ENCODE data around the gene EPHA1. TPM values are rescaled to one million over a fixed set of nuclear protein-coding genes. Genes with fewer than 3 reads are reported as not detected.

EPHA1 gene
- total and polyA plus RNA-seq, 2 experiments from 2014 or later = 60.7 to 154 TPM

DNA sequence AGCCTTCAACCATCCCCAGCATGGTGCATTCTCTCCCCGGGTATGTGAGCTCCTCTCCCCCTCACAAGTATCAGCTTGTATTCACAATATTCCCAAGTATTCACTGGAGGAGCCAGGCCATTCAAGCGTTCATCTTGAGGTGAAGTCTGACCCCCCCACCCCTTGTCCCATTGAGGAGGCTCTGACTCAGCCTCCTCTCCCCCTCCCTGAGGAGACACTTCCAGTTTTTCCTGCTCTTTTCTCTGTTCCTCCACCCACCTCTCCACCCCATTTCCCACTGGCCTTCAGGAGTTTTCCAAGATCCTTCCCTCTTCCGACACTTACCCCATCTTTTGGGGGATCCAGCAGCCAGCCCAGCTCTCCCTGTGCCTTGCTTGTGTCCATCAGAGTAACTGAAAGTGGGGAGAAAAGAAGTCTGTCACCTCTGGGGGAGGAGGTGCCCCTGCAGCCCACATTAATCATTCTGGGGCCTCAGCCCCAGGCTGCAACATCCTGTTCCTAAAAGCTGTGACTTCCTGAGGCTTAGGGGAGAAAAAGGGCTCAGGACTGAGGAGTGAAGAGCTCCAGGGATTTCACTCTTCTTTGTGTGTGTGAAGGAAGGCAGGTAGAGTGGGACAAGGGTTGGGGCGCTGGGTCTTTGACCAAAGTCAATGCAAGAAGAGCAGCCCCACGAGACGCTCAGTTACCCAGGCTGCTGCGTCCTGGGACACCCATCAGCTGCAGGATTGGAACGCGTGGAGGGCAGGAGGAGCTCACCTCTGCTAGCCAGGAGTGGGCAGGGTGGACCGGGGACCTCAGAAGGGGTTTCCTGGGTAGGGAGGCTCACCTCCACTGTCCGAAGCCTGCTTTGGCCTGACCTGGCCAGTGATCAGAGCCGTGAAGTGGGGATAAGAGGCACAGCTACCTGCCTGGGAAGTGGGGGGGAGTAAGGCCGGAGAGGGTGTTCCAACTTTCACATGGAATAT, 1.1 kb downstream of the EPHA1 start:
- peak overlapping the region; percentile 97 for H3K4me2 ChIP-seq
- H3K27me3 ChIP-seq (ENCODE audit: insufficient read depth) = no peaks in the 10 kb centered on the region
- H4K20me1 ChIP-seq (replicated peaks; ENCODE audit: insufficient read depth) = peaks cover 2% of the 10 kb centered on the region; the same call in 1 of the 2 replicates
- Mint-ChIP-seq H3K36me3 (ENCODE audit: low read depth) (peaks cover 44% of the 10 kb centered on the region), H3K4me3 (peak overlapping the region; percentile 95), H3K9me3 (no peaks in the 10 kb centered on the region; the same call in 2 of the 3 replicates), H3K27me3 (ENCODE audit: insufficient read depth, low read depth, poor library complexity) (peaks cover 34% of the 10 kb centered on the region), H3K4me1 (peaks cover 78% of the 10 kb centered on the region), H3K27ac (peak overlapping the region; percentile 96)
- peaks cover 10% of the 10 kb centered on the region for H3K36me3 ChIP-seq (ENCODE audit: insufficient read depth)
- peak overlapping the region; percentile 83 for H3K27ac ChIP-seq (ENCODE audit: low read depth)
- peaks cover 8% of the 10 kb centered on the region for H3F3A ChIP-seq (replicated peaks; ENCODE audit: low read depth)
- DNase-seq (ENCODE audit: low spot score) (no peak), ATAC-seq (no peak; the same call in 1 of the 3 replicates)
- peak overlapping the region; percentile 95 for H3K4me3 ChIP-seq
- peaks cover 77% of the 10 kb centered on the region for H3K4me1 ChIP-seq (ENCODE audit: insufficient read depth)
- TF ChIP-seq EZH2 (IDR thresholded peaks at IDR 0.05; ENCODE audit: low read depth, unreplicated experiment) (no peak), EZH2phosphoT487 (IDR thresholded peaks at IDR 0.05; ENCODE audit: unreplicated experiment) (no peak), POLR2AphosphoS5 (IDR thresholded peaks at IDR 0.05; ENCODE audit: low read depth) (no peak; the same call in 1 of the 2 replicates), ZNF114 (CRISPR knock-in tag; IDR thresholded peaks at IDR 0.05) (no peak), CREB1 (CRISPR knock-in tag; IDR thresholded peaks at IDR 0.05; ENCODE audit: low read depth) (no peak), STAT1 (IDR thresholded peaks at IDR 0.05; ENCODE audit: unreplicated experiment) (no peak)
- TF ChIP-seq, protein P1, sequence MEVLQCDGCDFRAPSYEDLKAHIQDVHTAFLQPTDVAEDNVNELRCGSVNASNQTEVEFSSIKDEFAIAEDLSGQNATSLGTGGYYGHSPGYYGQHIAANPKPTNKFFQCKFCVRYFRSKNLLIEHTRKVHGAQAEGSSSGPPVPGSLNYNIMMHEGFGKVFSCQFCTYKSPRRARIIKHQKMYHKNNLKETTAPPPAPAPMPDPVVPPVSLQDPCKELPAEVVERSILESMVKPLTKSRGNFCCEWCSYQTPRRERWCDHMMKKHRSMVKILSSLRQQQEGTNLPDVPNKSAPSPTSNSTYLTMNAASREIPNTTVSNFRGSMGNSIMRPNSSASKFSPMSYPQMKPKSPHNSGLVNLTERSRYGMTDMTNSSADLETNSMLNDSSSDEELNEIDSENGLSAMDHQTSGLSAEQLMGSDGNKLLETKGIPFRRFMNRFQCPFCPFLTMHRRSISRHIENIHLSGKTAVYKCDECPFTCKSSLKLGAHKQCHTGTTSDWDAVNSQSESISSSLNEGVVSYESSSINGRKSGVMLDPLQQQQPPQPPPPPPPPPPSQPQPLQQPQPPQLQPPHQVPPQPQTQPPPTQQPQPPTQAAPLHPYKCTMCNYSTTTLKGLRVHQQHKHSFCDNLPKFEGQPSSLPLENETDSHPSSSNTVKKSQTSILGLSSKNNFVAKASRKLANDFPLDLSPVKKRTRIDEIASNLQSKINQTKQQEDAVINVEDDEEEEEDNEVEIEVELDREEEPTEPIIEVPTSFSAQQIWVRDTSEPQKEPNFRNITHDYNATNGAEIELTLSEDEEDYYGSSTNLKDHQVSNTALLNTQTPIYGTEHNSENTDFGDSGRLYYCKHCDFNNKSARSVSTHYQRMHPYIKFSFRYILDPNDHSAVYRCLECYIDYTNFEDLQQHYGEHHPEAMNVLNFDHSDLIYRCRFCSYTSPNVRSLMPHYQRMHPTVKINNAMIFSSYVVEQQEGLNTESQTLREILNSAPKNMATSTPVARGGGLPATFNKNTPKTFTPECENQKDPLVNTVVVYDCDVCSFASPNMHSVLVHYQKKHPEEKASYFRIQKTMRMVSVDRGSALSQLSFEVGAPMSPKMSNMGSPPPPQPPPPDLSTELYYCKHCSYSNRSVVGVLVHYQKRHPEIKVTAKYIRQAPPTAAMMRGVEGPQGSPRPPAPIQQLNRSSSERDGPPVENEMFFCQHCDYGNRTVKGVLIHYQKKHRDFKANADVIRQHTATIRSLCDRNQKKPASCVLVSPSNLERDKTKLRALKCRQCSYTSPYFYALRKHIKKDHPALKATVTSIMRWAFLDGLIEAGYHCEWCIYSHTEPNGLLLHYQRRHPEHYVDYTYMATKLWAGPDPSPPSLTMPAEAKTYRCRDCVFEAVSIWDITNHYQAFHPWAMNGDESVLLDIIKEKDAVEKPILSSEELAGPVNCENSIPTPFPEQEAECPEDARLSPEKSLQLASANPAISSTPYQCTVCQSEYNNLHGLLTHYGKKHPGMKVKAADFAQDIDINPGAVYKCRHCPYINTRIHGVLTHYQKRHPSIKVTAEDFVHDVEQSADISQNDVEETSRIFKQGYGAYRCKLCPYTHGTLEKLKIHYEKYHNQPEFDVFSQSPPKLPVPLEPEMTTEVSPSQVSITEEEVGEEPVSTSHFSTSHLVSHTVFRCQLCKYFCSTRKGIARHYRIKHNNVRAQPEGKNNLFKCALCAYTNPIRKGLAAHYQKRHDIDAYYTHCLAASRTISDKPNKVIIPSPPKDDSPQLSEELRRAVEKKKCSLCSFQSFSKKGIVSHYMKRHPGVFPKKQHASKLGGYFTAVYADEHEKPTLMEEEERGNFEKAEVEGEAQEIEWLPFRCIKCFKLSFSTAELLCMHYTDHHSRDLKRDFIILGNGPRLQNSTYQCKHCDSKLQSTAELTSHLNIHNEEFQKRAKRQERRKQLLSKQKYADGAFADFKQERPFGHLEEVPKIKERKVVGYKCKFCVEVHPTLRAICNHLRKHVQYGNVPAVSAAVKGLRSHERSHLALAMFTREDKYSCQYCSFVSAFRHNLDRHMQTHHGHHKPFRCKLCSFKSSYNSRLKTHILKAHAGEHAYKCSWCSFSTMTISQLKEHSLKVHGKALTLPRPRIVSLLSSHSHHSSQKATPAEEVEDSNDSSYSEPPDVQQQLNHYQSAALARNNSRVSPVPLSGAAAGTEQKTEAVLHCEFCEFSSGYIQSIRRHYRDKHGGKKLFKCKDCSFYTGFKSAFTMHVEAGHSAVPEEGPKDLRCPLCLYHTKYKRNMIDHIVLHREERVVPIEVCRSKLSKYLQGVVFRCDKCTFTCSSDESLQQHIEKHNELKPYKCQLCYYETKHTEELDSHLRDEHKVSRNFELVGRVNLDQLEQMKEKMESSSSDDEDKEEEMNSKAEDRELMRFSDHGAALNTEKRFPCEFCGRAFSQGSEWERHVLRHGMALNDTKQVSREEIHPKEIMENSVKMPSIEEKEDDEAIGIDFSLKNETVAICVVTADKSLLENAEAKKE (CRISPR knock-in tag; IDR thresholded peaks at IDR 0.05) = no peak
- no peak overlapping the region for H2AFZ ChIP-seq
- H3K79me2 ChIP-seq (replicated peaks; ENCODE audit: insufficient read depth) = peaks cover 62% of the 10 kb centered on the region
- H3K9me2 ChIP-seq (ENCODE audit: insufficient read depth) = no peaks in the 10 kb centered on the region

Data from GM23338 (cell line).